HUES48 (cell line): ENCODE data around the gene DMD.

ENCODE experiments used
- H3K27ac ChIP-seq: one replicate; pipeline ENCODE4 v1.7.0; 2013; ENCODE audit warnings: low read depth, low read length, inconsistent platforms
- H3K27me3 ChIP-seq: 2 replicates; pipeline ENCODE4 v1.6.1; 2013; ENCODE audit warnings: mild to moderate bottlenecking, low read length; ENCODE audit not compliant: control insufficient read depth, insufficient read depth
- H3K36me3 ChIP-seq: 2 replicates; pipeline ENCODE4 v1.6.1; 2013; ENCODE audit warnings: low read length; ENCODE audit not compliant: control insufficient read depth, insufficient read depth
- H3K4me1 ChIP-seq: 2 replicates; pipeline ENCODE4 v1.6.1; 2013; ENCODE audit warnings: mild to moderate bottlenecking, low read length; ENCODE audit not compliant: control insufficient read depth, insufficient read depth
- H3K4me3 ChIP-seq: 2 replicates; pipeline ENCODE4 v1.5.1; 2013; ENCODE audit warnings: mild to moderate bottlenecking, low read depth, low read length
- H3K9ac ChIP-seq: 2 replicates; pipeline ENCODE4 v1.6.1; 2013; ENCODE audit warnings: mild to moderate bottlenecking, low read depth, low read length, moderate library complexity
- H3K9me3 ChIP-seq: 2 replicates; pipeline ENCODE4 v1.6.1; 2013; ENCODE audit warnings: low read length; ENCODE audit not compliant: control insufficient read depth, insufficient read depth

DMD gene

GRCh38 chrX:31331015-31331414 is 1880.3 kb downstream of the DMD start:
- Histone ChIP-seq H3K27me3 (no peaks in the 10 kb centered on the region), H3K27ac (no peak overlapping the region), H3K4me1 (no peaks in the 10 kb centered on the region; the same call in 1 of the 2 replicates), H3K36me3 (no peaks in the 10 kb centered on the region), H3K9me3 (no peaks in the 10 kb centered on the region), H3K4me3 (no peak overlapping the region), H3K9ac (no peak overlapping the region)

GRCh38 chrX:31329298-31329697 is 1882.1 kb downstream of the DMD start:
- Histone ChIP-seq H3K4me1 (no peaks in the 10 kb centered on the region; the same call in 1 of the 2 replicates), H3K9me3 (no peaks in the 10 kb centered on the region), H3K4me3 (no peak overlapping the region), H3K27me3 (no peaks in the 10 kb centered on the region), H3K9ac (no peak overlapping the region), H3K27ac (no peak overlapping the region), H3K36me3 (no peaks in the 10 kb centered on the region)

GRCh38 chrX:31323658-31324057 is 1887.7 kb downstream of the DMD start:
- Histone ChIP-seq H3K4me1 (peaks cover 16% of the 10 kb centered on the region), H3K9ac (no peak overlapping the region), H3K36me3 (no peaks in the 10 kb centered on the region), H3K4me3 (no peak overlapping the region), H3K27ac (no peak overlapping the region), H3K27me3 (0 out of 2 replicates have a peak, but pooled peaks cover 2% of the 10 kb centered on the region), H3K9me3 (no peaks in the 10 kb centered on the region)

- Histone ChIP-seq H3K9me3 (no peaks in the 10 kb centered on the region), H3K27ac (no peak overlapping the region), H3K36me3 (no peaks in the 10 kb centered on the region), H3K9ac (no peak overlapping the region), H3K4me3 (no peak overlapping the region), H3K27me3 (0 out of 2 replicates have a peak, but pooled peaks cover 2% of the 10 kb centered on the region), H3K4me1 (peaks cover 16% of the 10 kb centered on the region)
Measured at GRCh38 chrX:31320740-31321139, 1890.6 kb downstream of the DMD start.

- Histone ChIP-seq H3K9me3 (no peaks in the 10 kb centered on the region), H3K4me1 (peaks cover 21% of the 10 kb centered on the region), H3K27ac (no peak overlapping the region), H3K4me3 (no peak overlapping the region), H3K36me3 (no peaks in the 10 kb centered on the region), H3K27me3 (0 out of 2 replicates have a peak, but pooled peaks cover 2% of the 10 kb centered on the region), H3K9ac (no peak overlapping the region)
Measured at GRCh38 chrX:31319586-31319985, 1891.8 kb downstream of the DMD start.

- Histone ChIP-seq H3K27ac (no peak overlapping the region), H3K36me3 (no peaks in the 10 kb centered on the region), H3K9me3 (no peaks in the 10 kb centered on the region), H3K9ac (no peak overlapping the region), H3K4me1 (peaks cover 26% of the 10 kb centered on the region), H3K4me3 (no peak overlapping the region), H3K27me3 (no peaks in the 10 kb centered on the region)
Measured at GRCh38 chrX:31318866-31319265, 1892.5 kb downstream of the DMD start.

- H3K27ac ChIP-seq, result no peak overlapping the region
- no peak overlapping the region for H3K4me3 ChIP-seq
Measured at GRCh38 chrX:31316340-31316991, 1894.9 kb downstream of the DMD start.

GRCh38 chrX:31314921-31315320 is 1896.4 kb downstream of the DMD start:
- Histone ChIP-seq H3K4me3 (no peak overlapping the region), H3K36me3 (no peaks in the 10 kb centered on the region), H3K9ac (no peak overlapping the region), H3K9me3 (no peaks in the 10 kb centered on the region), H3K4me1 (peaks cover 11% of the 10 kb centered on the region; the same call in 1 of the 2 replicates), H3K27me3 (no peaks in the 10 kb centered on the region), H3K27ac (peak overlapping the region; percentile 7)

More at GRCh38 chrX:31316340-31316991, 1894.9 kb downstream of the DMD start:
- Histone ChIP-seq H3K9ac (no peak overlapping the region), H3K36me3 (no peaks in the 10 kb centered on the region), H3K9me3 (no peaks in the 10 kb centered on the region), H3K27me3 (no peaks in the 10 kb centered on the region), H3K4me1 (peaks cover 11% of the 10 kb centered on the region; the same call in 1 of the 2 replicates)

- no peak overlapping the region for H3K27ac ChIP-seq
- no peaks in the 10 kb centered on the region for H3K36me3 ChIP-seq
- H3K4me3 ChIP-seq, result no peak overlapping the region
- no peaks in the 10 kb centered on the region for H3K27me3 ChIP-seq
- H3K9me3 ChIP-seq, result no peaks in the 10 kb centered on the region
- no peak overlapping the region for H3K9ac ChIP-seq
- H3K4me1 ChIP-seq, result peaks cover 13% of the 10 kb centered on the region
Measured at GRCh38 chrX:31307952-31308351, 1903.4 kb downstream of the DMD start.

- Histone ChIP-seq H3K4me3 (no peak overlapping the region), H3K27ac (no peak overlapping the region), H3K27me3 (no peaks in the 10 kb centered on the region), H3K4me1 (peaks cover 27% of the 10 kb centered on the region), H3K9ac (no peak overlapping the region), H3K36me3 (no peaks in the 10 kb centered on the region), H3K9me3 (no peaks in the 10 kb centered on the region)
Measured at GRCh38 chrX:31302573-31303075, 1908.7 kb downstream of the DMD start.

GRCh38 chrX:31301941-31302340 is 1909.4 kb downstream of the DMD start:
- H3K36me3 ChIP-seq, result no peaks in the 10 kb centered on the region
- 0 out of 2 replicates have a peak, but pooled peaks cover 2% of the 10 kb centered on the region for H3K27me3 ChIP-seq
- H3K27ac ChIP-seq, result no peak overlapping the region
- no peak overlapping the region for H3K9ac ChIP-seq
- H3K9me3 ChIP-seq, result no peaks in the 10 kb centered on the region
- H3K4me3 ChIP-seq, result no peak overlapping the region
- H3K4me1 ChIP-seq, result peaks cover 27% of the 10 kb centered on the region
